GM20431 (cell line): ENCODE data around the gene ARID1B.

Source experiments
- in situ Hi-C: fragments of 300-500 bp; cut with MseI, MboI; formaldehyde crosslinking; loops from one replicate; pipeline ENCODE4 v1.15.0; 2020; ENCODE audit warnings: low sequenced_read_pairs; ENCODE audit not compliant: unreplicated experiment

The ARID1B gene

DNA sequence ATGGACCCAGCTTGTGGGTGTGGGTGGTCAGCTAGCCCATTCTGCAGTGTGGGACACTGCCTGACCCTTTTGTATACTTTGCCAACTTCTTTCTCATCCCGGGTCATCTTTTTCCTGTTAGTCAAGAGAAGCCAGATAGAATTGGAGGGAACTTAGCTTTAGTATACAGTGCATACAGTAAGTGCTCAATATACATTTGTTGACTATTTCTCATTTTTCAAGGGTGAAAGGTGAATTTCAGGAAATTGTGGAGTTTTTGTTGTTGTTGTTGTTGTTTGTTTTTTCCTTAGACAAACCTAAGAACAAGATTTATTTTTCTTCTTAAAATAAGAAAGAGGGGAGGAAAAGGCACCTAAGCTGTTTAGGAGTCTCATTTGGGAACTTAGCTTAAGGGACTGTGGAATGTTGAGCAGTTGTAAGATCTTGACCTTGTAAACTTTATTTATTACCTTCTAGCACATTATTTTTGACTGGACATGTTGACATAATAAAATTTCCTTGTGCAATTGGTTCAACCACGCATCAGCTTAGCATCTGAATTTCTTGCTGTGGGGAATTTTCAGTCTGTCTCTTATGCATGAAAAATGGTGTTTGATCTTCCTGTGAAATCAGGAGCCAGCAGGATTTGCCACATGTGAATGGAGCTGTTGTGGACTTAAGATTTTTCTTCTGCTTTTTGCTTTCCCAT is 113.6 kb downstream of the ARID1B start:
- in situ Hi-C loops = no loop called here

DNA sequence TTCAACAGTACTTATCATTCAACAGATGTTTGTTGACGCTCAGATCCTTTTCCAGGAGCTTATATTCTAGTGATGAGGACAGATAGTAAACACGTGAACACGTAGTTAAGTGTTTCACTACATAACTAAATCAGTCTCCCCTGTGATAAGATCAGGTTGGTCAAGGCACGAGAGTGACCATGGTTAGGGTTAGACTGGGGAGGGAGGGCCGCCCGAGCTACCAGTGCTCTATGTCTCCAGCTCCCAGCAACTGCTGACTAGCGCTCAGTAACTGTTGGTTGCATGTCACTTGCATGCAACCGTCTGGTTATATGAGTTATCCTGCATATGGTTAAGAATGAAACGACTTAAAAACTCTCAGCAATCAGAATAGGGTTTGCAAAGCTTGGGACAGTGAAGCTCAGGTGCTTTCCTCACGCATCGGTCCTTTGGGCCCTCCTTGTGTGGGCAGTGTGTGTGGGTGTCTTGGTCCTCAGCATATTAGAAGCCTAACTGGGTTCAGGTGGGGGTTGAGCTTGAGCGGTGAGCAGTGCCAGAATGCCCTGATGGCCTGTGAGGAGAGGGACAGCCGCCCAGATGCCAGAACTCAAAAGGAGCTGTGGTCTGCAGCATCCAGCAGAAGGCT is 120.8 kb downstream of the ARID1B start:
- in situ Hi-C loops = no loop called here

DNA sequence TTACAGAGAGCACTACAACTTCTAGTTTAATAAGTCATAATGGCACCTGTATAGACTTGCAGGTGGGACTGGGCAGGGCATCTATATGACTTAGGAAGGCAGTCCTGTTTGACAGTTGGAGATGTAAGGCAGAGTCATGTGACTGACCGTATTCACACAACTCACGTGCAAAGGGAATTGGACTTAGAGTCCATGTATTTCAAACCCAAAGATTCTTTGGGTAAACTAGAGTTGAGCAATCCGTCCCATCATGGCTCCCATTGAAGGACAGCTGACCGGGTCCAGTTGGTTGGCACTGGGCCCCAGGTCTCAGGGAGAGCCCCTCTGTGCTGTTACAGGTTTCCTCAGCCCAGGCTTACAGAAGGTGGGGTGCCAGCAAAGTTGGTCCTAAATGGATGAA is 121.9 kb downstream of the ARID1B start:
- in situ Hi-C loops = no loop called here

DNA sequence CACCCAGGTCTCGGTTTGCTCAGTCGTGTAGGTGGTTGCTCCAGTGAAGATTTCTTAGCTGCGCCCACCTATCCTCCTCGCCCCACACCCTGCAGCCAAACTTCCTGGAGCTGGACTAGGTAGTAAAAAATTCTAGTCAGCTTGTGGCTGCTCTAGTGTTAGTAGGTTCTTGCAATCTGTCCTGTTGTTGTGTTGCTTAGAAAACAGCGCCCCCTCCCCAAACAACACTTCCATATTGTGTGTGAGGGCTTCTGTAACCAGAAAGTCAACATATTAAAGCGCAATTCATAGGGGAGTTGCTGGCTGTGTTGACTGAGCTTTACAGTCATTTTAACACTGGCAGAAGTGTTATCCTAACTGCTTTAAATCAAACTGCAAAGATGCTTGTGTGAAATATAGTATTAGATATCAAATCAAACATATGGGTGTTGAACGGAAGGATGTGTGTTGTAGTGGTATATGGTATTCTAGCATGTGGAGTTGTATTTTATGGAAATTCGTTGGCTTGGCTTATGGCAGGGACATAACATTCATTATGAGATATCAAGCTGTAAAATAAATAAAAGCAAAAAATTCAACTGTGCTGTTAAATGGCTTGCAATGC is 122.5 kb downstream of the ARID1B start:
- in situ Hi-C loops = no loop called here

DNA sequence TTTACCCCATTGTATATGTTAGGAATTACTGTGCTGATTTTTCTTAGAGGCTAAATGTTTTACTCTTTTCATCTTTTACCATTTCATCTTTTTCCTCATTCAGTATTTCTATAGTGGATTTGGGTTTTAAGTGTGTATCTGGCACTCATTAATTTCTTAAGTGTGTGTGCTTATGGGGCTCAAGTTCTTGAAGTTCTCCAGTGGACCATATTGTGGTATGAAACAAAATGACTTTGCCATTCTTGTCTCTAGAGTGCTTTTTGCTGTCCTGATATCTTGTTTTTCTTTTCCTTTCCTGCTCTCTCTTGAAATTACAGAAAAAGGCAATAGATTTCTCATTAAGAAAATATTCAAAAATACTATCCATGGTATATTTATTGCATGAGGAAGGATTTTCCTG is 123.1 kb downstream of the ARID1B start:
- in situ Hi-C loops = no loop called here

DNA sequence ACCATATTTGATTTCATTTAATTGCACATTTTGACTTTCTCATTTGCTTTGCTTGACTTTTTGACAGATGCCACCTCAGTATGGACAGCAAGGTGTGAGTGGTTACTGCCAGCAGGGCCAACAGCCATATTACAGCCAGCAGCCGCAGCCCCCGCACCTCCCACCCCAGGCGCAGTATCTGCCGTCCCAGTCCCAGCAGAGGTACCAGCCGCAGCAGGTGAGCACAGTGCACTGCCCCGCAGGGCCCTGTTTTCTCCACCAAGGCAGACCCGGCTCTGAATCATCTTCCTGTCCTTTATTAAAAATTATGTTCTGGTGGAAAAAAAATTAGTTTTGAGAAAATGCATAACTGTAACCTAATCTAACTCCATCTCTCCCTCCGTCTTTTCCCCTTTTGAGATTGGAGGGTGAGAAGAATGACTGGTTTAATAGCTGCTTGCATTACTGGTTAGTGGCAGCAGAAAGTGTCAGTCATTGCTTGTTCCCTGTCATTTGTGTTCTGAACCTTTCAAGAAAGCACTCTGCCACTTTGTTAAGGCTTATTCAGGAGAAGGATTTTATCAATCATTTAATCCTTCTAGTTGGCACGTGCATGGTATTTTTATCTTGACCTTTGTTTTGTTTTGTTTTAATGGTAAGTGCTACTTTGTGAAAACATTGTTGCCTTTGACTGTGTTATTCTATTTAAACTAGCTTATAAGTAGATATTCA is 124.3 kb downstream of the ARID1B start:
- in situ Hi-C loops = no loop called here

DNA sequence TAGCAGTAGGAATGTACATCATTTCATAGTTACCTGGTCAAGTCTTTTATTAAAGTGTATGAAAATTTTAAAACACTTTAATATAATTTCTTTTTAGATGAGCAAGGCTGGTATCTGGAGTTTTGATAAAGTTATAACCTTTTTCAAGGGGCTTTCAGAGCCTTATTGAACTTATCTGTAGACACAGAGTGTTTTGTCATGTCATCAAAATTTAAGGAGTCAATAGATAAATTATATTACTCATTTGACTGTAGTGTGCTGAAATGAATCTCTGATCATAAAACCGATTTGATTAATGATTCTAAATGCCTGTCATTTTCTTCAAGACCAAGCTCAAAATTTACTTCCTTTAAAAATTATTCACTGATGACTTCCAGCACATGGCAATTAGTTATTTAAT is 125.6 kb downstream of the ARID1B start:
- in situ Hi-C loops = no loop called here

DNA sequence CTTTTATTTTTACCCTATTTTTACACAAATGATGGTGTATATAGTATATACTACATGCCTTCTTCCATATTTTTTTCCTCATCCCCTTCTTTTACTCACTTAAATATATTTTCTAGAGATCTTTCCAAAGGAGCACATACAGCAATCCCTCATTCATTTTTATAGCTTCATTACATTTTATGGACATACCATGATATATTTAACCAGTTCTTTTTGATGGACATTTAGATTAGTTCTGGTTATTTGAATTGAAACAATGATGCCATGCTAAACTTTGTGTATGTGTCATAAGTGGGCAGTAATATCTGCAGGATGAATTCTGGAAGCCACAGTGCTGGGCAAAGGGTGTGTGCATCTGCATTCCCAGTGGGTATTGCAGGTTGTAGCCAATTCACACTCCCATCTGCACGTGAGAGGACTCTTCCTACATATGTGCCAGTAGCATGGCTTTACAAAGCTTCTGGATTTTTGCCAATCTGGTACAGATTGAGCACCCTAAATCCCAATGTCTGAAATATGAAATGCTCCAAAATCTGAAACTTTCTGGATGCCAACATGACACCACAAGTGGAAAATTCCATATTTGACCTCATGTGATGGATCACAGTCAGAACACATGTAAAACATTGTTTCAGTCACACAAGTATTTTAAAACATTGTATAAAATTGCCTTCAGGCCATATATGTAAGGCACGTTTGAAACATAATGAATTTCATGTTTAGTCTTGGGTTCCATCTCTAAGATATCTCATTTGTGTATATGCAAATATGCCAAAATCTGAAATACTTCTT is 127.2 kb downstream of the ARID1B start:
- in situ Hi-C loops = no loop called here

DNA sequence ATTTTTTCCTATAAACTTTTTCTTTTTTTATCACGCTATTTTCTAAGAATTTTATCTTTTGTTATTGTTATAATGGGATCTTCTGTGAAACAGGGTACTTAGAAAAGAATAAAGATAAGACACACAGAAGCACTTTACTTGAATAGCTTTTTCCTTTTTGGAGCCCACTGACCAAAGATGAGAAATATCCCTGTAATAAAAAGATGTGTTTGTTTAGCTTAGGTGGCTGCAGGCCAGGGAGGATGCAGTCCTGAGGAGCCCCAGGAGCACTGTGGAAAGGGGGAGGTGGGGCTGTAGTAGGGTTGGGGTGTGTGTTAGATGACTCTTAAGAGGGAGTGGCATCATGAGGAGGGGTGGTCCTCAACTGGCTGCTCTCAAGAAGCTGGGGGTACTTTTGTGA is 128.6 kb downstream of the ARID1B start:
- in situ Hi-C loops = no loop called here

DNA sequence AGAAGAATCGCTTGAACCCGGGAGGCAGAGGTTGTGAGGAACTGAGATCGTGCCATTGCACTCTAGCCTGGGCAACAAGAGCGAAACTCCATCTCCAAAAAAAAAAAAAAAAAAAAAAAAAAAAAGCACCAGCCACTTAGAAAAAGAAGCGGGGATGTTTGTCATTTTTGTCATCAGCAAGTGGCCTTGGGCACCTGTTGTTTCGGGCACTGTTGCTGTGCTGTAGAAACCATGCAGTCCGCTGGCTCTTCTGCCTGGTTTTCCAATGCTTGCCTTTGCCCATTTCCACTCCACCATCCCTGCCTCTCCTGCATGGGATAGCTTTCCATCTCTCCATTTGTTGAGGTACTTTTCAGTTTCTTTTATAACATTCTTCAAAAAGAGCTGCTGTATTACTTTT is 129.3 kb downstream of the ARID1B start:
- in situ Hi-C loops = no loop called here

DNA sequence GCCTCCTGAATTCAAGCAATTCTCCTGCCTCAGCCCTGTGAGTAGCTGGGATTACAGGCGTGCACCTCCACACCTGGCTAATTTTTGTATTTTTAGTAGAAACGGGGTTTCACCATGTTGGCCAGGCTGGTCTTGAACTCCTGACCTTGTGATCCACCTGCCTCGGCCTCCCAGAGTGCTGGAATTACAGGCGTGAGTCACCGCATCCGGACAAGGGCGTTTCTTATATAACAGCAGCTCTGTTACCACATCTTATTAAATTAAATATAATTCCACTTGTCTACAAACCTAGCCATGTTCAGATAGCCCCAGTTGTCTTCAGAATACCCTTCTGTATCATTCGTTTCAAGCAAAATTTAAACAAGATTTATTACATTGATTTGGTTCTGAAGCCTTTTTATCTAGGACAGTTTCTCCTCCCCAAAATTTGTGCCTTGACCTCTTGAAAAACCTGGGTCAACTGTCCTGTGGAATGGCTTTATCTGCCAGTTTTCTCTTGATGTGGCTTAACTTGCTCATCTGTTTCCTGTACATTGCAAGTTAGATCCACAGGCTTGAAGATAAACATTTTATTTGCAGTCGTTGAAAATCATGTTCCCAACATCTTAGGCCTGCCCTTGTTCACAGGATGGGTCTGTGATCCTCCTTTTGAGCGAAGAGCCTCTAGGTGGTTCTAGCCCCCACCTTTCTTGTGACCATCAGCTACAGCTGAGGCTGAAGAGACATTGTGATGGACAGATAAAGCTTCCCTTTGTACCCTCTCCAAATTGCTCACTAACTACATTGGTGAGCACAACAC is 132.2 kb downstream of the ARID1B start:
- in situ Hi-C loops = no loop called here

DNA sequence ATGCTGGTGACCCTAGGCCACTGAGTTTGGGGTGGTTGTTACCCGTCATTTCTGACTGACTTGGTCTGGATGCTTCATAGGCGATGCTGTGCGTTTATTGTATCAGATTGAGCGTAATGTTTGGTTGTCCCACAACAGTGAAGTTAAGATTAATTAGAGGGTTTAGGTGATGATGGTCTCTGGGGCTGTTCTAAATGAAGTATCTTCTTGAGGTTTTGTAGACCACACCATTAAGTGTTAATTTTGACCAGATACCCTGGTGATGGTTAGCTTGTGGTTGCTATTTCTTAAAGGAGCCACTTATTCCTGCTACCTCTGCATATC is 132.8 kb downstream of the ARID1B start:
- in situ Hi-C loops = no loop called here

DNA sequence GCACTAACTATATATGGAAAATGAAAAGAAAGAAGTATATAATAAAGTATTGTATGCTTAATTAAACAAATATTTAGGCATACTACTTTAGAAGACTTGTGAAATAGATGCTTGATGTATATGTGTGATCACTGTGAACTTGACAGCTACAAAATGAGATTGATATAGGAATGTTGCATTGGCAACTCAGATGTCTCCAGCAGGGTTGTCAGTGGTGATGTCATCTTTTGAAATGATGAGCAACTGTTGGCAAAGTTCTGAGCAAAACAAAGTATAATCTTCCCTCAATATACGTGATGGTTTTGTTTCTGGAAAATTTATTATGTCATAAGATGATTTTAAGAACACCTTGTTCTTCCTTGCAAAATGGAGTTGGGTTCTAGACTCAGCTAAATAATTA is 133.8 kb downstream of the ARID1B start:
- in situ Hi-C loops = no loop called here

DNA sequence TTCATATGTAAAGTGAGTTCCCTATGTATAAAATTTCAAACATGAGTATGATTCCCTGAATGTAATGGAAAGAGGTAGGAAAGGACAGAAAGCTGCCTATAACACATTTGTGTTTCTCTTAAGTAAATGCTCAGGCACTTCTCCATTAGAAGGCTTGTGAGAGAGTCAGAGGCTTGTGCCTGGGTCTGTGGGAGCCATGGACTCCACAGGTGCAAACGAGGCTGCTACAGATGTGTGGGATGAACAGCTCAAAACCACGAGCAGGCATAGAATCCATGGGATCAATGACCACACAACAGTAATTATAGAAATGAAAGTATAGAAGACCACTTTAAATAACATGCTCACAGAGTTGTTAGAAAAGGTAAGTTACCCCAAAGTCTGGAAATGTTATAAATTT is 134.4 kb downstream of the ARID1B start:
- in situ Hi-C loops = no loop called here

DNA sequence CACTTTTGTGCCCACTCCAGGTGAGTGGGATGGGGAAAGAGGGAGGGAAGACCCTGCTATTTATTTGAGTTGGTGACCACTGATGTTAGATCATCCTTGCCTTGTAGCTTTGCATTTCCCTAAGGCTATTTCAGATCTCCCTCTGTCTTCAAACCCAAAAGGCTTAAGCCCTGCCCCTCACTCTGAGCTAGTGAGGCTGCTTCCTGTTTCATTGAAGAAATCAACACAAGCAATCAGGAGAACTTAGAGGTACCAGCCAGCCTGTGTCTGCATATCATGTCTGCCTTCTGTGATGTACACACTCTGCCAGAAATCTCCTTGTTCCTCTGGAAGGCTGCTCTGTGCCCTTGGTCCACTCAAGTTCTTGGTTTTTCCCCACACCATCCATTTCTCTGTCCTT is 135.3 kb downstream of the ARID1B start:
- in situ Hi-C loops = no loop called here

DNA sequence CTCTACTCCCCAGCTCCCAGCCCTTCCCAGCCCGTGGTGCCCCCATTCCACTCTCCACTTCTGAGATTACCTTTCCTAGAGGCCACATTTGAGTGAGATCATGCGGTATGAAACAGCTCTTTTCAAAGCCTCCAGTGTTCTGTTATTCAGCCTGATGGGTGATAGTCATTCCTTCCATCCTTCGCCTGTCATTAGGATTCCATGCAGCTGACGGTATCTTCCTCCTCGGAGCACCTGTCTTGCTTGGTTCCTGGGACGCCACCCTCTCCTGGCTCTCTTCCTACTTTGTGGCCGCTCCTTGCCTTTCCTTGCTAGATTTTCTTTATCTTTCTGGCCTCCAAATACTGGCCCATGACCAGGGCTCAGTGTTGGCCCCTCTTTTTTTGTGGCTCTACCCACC is 137.0 kb downstream of the ARID1B start:
- in situ Hi-C loops = no loop called here

DNA sequence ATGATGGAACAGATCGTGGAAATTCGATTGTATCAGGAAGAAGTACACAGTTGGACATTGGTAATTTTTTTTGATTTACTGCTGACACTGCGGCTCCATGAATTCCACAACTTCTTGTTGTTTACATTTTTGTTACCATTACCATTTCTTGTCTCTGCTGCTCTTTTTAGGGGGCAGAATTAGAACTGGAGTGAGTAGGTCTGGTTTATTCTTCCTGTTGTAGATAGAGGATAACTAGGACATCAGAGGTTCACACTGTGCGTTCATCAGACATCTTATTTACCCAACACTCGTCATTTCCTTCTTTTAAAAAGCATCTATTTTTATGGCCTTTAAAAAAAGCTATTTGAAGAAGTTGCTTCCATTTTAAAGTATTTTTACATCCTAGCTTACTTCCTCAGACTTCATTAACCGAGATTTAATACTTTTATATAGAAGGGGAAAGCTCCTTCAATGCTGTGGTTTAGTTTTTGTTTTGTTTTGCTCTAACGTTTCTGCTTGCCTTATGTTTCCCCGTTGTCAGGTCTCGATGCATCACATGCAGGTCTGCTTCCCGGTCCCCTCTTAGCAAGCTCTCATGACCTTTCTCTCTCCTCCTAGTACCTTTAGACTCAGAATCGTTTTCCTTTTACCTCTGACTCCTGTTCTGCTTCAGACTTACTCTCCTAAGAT is 139.1 kb downstream of the ARID1B start:
- in situ Hi-C loops = no loop called here

DNA sequence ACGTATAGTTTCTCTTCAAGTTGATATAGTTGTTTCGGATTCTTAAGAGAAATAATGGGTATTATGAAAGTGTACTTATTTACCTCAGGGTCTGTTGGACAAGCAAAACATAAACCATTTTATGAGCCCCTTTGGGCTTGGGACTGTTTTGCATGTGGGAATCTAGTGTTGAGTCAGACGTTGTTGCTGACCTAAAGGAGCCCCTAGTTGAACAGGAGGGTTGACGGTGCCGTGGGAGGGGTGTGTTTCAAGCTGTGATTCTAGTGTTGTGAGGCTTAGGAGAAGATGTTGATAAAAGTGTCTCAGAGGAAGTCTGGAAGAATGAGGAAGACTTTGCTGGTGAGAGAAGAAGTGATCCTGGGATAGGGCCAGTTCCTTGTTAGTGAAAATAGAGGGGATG is 140.0 kb downstream of the ARID1B start:
- in situ Hi-C loops = no loop called here

DNA sequence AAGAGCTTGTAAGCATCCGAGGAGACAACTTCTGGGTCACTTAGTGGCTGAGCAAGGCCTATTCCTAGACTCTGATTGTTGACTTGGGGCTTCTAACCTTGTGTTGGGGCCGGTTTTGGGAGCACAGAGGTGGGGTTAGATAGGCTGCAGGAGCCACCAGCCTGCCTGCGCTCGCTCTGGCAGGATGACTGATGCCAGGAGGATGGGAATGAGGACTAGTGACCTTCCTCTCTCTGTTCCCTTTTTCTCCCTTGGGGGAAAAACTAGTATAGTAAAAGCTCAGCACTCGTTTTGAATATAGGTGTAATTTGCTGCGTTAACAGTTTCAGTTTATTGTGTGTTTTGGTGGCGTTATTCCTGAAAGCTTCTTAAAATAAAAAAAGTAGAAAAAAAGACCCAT is 141.5 kb downstream of the ARID1B start:
- in situ Hi-C loops = no loop called here
